ENCODE data around the gene P2RY6. TPM values are rescaled to one million over a fixed set of nuclear protein-coding genes. Genes with fewer than 3 reads are reported as not detected.

The P2RY6 gene
- total RNA-seq, 1 donor: 1.2 TPM

DNA sequence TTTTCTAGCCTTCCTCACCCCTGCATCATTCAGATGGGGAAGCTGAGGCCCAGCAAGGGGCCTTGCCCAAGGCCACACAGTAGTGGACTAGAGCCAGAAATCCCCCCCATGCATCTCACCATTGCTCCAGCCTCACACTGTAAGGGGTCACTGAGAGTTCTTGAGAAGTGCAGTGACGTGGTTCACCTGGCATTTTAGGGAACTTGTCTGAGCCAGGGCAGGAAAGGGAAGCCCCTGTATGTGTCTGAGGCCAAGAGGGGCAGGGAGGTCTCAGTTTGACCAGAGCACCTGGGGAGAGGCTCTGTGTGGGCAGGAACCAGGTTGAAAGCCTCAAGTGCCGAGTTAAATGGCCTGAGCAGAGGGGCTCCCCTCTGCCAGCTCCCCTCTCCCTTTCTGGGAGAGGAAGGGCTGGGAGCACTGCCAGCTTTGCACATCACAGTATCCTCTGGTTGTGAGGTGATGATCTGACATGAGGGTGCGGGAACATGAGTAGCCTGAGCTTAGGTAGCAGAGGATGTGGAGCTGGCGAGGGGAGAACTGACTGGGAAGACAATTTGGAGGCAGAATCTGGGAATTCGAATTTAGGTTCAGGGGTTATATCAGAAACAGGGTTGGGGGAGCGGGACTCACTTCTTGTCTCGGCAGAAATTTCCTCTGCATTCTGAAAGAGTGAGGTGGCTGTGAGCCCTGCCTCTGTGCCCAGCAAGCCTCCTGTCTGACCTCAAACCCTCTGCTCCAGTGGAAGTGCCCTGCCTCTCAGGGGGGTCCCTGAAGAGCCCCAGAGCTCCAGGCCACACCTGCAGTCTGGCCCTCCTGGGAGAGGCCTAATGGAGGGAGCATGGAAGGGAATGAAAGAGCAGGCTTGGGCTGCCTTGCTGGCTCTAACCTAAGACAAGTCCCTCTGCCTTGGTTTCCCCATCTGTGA lies 50.5 kb downstream of the P2RY6 start:
- no peak overlapping the region for H3K4me3 ChIP-seq (ENCODE audit: low read depth, low read length)
- DNase-seq (ENCODE audit: low read depth): no peak
- TF ChIP-seq, protein P1, sequence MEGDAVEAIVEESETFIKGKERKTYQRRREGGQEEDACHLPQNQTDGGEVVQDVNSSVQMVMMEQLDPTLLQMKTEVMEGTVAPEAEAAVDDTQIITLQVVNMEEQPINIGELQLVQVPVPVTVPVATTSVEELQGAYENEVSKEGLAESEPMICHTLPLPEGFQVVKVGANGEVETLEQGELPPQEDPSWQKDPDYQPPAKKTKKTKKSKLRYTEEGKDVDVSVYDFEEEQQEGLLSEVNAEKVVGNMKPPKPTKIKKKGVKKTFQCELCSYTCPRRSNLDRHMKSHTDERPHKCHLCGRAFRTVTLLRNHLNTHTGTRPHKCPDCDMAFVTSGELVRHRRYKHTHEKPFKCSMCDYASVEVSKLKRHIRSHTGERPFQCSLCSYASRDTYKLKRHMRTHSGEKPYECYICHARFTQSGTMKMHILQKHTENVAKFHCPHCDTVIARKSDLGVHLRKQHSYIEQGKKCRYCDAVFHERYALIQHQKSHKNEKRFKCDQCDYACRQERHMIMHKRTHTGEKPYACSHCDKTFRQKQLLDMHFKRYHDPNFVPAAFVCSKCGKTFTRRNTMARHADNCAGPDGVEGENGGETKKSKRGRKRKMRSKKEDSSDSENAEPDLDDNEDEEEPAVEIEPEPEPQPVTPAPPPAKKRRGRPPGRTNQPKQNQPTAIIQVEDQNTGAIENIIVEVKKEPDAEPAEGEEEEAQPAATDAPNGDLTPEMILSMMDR (IDR thresholded peaks at IDR 0.05; ENCODE audit: insufficient read depth, low read length): no peak

GRCh38 chr11:73323464-73323863 lies 51.3 kb downstream of the P2RY6 start:
- peak; percentile 73 for DNase-seq (ENCODE audit: low read depth)
- H3K4me3 ChIP-seq (ENCODE audit: low read depth, low read length): peak overlapping the region; percentile 37
- TF ChIP-seq, protein P1 (IDR thresholded peaks at IDR 0.05; ENCODE audit: insufficient read depth, low read length): no peak

GRCh38 chr11:73324116-73324515 lies 52.0 kb downstream of the P2RY6 start:
- H3K4me3 ChIP-seq (ENCODE audit: low read depth, low read length): no peak overlapping the region
- DNase-seq (ENCODE audit: low read depth): no peak

DNA sequence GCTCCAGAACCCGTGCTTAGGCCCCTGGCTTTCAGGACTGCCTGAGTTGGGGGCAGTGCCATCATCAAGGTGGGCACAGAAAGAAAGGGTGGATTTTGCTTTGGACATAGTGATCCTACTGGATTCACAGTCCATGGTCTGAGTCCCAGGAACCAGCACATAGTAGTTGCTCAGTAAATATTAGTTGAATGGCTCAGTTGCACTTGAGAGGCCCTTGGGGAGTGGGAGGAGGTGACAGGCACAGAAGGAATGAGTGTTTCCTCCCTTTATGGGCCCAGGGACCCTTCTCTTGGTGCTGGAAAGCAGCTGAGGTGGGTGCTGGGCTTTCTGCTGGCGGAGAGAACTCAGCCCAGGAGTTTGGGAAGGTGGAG lies 52.5 kb downstream of the P2RY6 start:
- no peak overlapping the region for H3K4me3 ChIP-seq (ENCODE audit: low read depth, low read length)
- TF ChIP-seq, protein P1 (IDR thresholded peaks at IDR 0.05; ENCODE audit: insufficient read depth, low read length): no peak
- no peak for DNase-seq (ENCODE audit: low read depth)

More at GRCh38 chr11:73324116-73324515, 52.0 kb downstream of the P2RY6 start:
- TF ChIP-seq, protein P1 (IDR thresholded peaks at IDR 0.05; ENCODE audit: insufficient read depth, low read length): no peak

DNA sequence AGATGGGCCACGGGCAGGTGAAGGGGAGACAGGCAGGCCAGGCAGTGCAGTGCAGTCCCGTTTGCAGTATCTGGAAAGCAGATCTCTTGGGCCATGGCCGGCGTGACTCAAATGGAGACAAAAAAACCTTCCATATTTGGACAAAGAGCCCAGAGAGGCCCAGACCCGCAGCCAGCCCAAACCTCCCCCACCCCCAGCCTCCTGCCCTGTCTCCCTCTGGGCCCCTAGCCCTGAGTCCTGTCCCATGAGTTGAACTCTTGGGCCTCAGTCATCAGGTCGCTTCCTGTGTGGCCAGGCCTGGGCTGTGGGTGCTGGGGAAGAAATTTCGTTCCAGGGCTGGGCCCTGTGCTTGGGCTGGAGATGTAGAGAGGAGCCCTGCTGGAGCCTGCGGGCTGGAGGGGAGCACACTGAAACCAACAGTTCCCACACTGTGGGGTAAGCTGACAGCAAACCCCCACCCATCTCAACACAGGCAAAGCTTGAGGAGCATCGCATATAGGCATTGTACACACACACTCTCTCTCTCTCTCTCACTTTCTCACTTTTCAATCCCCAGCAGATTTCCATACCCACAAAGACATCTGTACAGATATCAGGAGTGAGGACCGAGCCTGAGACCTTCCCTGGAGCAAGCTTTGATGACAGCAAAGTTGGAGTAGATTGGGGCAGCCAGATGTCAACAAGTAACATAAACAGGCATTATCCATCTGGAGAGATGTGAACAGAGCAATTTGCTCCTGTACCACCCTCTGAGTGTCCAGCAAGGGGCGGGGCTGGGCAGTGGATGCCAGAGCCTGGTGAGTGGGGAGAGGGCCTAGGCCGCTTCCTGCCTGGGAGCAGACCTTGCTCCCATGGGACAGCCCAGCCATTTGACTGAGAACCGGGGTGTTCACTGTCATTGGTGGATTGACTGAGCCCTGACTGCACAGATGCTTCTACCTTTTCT lies 53.2 kb downstream of the P2RY6 start:
- H3K4me3 ChIP-seq (ENCODE audit: low read depth, low read length): no peak overlapping the region
- DNase-seq (ENCODE audit: low read depth): peak; percentile 35
- TF ChIP-seq, protein P1 (IDR thresholded peaks at IDR 0.05; ENCODE audit: insufficient read depth, low read length): no peak

DNA sequence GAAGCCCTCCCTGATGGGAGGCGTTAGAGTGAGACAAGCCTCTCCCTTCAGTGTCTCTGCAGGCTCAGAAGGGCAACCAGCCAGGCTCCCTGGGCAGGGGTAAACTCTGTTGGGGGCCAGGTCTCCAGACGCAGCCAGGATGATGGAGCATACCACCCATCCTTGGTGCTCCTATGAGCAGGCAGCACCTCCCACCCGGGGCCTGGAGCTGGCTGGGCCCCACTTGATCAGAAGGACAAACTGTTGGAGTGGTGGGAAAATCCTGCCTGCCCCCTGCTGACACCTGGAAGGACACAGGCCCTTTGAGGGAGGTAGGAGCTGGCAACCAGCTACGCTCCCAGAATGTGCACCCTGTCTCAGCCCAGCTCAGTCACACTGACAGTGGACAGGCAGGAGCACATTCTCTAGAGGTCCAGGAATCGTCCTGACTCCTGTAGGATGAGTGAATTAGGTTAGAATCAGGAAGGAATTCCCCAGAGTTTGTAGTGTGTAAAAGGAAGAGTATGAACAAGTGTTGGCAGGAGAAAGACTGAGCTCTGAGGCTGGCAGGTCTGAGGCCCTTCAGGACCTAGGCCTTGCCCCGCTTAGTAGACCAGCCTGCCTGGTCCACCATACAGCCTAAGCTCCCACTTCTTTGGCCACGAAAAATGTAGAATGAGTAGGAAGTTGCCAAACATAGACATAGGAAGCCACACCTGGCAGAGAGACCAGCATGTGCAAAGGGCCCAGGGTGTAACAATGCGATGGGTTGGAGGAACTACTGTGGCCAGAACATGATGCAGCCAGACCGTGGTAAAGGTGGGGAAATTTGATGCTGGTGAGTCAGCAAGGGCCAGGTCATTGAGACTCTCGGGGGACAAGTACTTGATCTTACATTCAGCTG lies 55.0 kb downstream of the P2RY6 start:
- H3K4me3 ChIP-seq (ENCODE audit: low read depth, low read length): no peak overlapping the region
- TF ChIP-seq, protein P1 (IDR thresholded peaks at IDR 0.05; ENCODE audit: insufficient read depth, low read length): no peak
- peak; percentile 28 for DNase-seq (ENCODE audit: low read depth)

Measured in fibroblast of the aortic adventitia (primary cell).